HS-5 (cell line): ENCODE results near the gene PIEZO2.
"Not testable (repeated sequence)": the region's sequence is repeated elsewhere in the genome, so short reads cannot be mapped to it uniquely, and the experiment has no call there.

Experiments used
- DNase-seq: peaks from one replicate; pipeline ENCODE4 v3.0.0-alpha.2; 2012; ENCODE audit warnings: low read depth

The PIEZO2 gene

DNA sequence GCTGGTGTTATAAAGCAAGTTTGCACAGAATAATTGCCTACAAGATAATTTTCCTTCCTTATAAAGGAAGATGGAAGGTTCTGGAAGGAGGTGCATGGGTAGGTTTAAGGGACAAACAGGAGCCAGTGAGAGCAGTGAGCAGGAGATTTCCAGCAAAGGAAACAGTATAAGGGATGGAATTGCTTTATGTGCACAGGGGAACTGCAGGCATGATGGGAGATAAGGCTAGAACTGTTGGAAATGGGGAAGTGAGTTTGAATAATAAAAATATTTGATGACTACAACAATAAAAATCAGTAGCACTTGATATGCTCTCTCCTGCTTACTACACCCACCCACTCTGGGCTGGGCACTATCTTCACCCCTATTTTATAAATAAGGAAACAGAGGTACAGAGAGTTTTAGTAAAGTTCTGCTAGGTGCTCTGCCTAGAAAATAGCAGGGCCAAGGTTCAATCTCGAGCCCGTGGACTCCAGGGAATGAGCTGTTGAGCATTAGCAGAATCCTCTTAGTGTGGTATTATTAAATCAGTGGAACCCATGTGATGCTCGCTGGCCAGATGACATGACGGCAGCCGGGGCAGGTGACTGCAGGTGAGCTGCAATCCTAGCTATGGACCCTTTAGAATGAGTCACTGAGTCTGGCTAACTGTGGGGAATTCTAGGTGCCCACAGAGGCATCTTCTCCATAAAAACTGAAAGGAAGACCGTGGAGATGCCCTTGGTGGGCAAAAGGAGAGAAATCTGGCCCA is 302.5 kb downstream of the PIEZO2 start:
- DNase-seq: no peak

DNA sequence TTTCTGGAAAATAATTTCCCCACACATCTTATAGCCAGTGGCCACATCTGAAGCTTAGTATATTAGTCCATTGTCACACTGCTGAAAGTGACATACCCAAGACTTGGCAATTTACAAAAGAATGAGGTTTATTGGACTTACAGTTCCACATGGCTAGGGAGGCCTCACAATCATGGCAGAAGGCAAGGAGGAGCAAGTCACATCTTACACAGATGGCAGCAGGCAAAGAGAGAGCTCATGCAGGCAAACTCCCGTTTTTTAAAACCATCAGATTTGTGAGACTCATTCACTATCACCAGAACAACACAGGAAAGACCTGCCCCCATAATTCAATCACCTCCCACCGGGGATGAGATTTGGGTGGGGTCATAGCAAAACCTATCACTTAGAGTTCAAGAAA is 303.3 kb downstream of the PIEZO2 start:
- DNase-seq: not testable (repeated sequence)

DNA sequence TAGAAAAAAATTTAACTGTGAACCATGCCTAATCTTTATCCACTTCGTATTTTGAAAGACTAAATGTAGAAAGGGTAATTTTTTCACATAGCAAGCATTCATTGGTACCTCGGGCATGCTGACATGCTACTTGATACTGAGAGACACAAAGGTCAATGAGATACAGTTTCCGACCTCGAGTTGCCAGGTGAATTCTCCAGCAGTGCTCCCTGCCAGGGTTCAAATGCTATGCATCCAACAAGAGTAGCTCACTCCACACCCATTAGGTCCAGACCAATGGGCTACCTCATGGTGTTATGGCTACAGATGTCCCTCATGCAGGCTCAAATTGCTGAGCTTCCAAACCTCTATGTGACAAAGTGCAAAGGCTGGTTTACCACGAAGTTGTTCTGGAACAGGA is 305.8 kb downstream of the PIEZO2 start:
- no peak for DNase-seq

DNA sequence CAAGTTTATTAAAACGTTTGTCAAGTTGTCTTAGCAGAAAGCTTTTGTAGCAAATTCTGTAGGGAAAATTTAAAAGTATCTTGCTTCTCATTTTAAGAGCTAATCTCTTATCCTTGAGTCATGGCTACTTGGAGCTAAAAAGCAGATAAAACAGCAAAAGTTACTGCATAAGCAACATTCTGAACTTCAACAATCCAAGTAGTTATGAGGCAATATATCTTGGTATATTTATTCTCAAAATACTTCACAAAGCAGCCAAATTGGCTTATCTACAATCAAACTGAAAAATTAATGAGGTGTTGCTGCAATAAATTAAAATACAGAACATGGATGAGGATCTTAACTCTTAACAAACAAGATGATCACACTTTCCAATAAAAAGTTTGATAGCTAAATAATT is 306.5 kb downstream of the PIEZO2 start:
- DNase-seq: no peak

DNA sequence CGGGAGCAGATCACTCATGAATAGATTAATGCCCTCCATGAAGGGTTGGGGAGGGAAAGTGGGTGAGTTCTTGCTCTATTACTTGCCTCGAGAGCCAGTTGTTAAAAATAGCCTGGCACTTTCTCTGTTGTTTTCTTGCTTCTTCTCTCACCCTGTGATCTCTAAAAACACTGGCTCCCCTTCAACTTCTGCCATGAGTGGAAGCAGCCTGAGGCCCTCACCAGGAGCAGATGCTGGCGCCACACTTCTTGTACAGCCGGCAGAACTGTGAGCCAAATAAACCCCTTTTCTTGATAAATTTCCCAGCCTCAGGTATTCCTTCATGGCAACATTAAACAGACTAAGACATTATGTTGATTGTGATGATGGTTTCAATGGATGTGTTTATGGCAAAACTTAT is 307.0 kb downstream of the PIEZO2 start:
- no peak for DNase-seq

DNA sequence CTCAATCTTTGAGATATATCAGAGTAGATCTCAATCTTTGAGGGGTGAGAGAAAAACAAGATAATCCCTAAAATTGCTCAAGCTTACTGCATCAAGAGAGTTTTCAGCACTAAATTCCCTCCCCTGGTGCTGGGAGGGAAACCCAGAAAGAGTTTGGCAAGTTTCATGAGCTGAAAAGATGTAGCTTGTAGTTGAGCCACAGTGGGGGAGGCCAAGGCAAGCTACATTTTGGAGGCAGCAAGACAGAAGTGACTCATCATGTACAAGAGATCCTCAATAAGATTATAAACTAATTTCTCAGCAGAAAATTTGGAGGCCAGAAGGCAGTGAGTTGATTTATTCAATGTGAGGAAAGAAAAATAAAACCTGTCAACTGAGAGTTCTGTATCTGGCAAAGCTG is 308.2 kb downstream of the PIEZO2 start:
- DNase-seq: no peak

DNA sequence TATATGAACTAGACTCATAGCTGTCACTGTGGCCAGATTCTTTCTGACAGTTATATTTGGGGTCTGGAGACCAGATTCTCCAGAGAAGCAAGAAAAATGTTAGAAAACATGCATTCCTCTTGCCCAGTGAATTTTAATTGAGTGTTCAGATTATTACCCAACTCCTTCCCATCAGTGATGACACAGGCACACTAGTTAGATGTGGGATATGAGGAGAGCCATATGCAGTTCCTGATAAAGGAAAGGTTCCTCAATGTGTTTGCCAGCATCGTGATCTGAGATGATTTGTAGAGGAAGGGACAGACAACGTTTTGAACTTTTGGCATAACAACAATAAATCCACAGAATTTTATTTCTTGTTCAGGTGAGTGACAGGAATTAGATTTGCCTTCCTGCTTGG is 308.6 kb downstream of the PIEZO2 start:
- no peak for DNase-seq

DNA sequence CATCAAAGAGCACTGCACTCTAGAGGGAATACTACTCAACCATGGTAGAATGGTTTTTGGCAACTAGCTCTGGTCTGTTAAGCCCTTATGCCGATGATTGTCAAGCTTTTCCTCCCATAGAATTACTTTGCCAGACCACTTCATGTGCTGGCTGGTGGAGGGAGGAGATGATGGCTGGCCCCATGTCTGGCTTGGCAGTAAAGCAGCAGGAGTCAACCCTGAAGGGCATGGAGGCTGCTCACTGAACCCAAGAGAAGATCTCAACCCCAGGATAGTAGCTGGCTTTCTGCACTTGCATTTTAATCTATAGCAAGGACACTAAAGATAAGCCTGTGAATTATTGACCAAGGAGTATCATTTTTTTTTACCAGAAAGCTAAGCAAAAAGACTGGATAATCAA is 309.9 kb downstream of the PIEZO2 start:
- no peak for DNase-seq

DNA sequence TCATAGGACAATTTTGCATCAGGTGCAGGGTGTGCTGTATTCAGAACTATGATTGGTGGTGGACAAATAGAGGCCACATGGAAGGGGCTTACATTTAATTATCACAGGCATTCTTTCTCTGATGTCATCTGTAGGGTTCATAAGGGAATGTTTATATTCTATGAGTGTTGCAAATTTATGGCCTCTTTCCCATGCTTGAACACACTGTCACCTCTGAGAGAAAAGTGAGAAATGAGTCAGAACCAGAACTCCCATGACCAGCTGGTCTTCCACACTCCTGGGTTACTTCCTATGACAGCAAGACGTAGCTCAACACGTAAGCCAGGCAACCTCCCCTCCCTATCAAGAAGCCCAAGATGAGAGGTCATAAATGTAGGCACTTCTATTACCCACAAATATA is 310.8 kb downstream of the PIEZO2 start:
- DNase-seq: no peak

DNA sequence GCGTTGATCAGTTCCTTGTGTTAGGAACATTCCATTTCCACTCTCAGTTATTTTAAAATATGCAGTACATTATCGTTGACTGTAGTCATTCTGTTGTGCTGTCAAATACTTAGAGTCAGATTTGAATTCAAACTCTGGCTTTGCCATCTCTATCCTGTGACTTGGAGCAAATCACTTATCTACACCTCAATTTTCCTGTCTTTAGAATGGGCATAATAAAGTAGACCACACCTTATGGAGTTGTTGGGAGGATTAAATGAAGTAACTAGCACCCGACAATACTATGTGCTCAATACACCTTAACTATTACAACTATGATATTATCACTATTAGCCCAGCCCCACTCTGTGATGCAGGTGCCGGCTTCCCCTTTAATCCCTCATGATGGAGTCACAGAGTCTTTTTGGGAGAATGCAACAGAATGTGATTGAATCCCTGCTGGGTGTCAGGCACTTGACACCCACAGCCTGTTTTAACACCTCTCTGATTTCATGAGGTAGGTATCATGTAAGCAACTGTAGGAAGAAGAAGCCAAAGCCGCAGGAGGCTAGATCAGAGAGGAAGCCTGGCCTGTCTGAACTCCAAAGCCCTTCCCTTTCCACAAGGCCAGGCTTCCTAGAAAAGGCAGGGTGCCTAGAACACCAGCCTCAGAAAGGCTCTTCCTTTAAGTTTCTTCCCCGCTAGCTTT is 315.1 kb downstream of the PIEZO2 start:
- no peak for DNase-seq

DNA sequence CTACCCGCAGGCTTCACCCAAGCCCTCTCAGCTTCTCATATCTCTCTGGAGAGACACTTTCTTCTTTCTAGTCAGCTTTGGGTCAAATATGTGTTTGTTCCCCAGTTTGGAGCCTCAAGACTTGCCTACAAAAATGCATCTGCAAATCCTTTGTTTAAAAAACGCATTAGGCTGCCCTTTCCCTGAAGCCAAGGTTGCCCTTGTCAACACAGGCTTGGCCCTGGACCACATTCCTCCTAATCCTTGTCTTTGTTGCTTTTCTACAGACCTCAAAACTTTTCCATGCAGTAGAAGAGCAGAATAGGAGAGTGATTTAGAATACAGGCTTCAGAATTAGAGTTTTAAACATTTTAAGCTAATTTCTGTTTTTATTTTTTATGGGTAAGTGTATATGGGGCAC is 315.7 kb downstream of the PIEZO2 start:
- DNase-seq: no peak

DNA sequence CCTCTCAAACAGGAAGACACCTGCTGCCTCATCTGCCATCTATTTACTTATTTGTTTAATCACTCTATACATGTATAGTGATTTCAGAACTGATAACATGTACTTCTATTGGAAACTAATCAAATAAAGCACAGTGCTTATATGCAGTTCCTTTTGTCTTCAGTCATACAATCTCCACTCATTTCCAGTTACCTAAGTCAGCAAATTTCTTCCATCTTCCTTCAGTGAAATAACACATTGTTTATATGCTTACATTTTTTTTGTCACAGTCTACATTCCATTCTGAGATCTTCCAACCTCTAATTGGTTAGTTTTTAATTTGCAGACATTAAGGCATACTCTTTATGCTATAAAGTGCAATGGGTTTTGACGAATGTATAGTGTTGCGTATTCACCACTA is 323.0 kb downstream of the PIEZO2 start:
- DNase-seq: no peak

DNA sequence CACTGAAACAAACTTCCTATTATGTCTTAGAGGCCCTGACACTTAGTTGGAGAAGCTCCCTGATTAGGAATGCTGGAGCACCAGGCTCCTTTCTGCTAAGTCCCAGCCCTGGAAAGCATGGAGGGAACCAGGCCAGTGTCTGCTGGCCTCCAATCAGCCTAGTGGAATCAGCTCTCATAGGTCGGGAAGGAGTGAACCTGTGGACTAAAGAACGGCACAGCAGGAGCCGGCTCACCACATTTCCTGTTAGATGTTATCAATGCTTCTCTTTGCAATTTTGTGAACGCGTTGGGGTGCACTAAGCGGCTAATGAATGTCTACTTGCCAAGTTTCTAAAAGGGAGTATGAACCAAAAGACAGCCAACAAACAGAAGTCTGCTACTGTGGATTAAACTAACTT is 326.9 kb downstream of the PIEZO2 start:
- DNase-seq: no peak

DNA sequence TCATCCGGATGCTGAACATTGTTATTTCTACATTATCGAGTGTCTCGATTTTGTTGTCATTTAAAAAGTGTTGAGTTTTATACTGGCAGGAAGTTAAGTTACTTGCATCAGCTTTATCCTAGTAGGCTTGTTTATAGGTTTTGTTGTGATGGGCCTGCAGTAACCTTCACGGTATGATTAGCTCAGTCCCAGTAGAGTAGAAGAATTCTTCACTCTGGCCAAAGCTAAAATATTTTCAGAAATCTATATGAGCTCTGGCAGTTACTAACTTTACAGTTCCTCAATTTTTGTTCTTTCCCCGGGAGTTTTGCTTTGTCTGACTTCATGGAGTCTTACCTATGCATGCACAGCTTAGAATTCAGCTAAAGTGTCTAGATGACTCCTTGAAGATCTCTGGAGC is 328.7 kb downstream of the PIEZO2 start:
- DNase-seq: no peak

DNA sequence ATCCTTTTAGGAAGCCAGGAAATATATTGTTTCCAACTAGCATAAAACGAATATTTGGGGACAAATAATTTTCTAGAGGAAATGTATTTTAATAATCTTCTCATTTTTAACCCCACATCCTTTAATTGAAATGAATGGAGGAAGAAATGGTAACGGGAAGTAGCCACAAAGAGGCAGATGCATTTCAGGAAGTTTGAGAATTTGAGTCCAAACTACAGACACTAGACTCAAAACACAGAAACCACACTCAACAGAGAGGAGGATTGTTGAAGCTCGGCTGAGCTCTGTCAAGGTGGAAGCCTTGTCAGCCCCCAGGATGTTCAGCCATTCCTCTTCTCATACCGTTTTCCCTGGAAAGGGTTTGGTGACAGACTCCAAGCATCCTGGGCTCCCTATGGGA is 335.0 kb downstream of the PIEZO2 start:
- DNase-seq: no peak

DNA sequence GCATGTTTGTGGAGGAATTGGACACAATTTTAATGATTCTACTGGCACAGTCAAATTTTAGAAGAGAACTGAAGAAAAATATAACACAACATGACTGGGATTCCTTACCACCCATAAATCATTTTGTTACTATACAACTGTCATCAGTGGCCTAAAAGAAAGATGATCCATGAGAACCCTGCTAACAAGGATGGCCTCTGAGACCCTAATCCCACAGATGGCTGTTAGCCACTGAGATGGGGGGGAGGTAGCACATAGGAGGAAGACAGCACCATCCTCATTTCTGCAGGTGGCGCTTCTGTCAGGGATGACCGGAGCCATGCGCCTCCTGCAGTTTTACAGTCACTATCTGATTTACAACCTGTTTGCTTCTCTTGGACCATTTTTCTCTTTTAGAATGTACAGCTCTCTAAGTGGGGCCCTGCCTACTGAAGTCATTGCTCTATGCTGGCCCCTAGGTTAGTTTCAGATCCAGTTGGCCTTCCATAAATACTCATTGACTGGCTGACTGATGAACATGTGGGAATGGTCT is 343.7 kb downstream of the PIEZO2 start:
- no peak for DNase-seq

DNA sequence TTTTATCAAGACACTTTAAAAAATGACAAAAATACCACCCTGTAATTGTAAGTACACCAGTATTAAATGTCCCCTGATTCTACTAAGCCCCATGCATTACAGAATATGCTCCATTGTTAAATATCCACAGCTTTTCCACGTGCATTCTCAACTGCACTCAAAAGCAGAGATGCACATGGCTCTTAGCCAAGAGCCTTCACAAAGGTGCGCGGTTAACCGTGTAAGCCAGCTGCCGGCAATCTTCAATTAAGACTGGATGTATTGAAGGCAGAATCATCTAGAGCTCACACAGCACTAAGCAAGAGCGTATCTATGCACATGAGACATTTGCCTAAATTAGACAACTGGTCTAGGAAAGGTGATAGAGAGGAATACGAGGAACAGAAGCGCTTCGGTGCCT is 345.2 kb downstream of the PIEZO2 start:
- no peak for DNase-seq

DNA sequence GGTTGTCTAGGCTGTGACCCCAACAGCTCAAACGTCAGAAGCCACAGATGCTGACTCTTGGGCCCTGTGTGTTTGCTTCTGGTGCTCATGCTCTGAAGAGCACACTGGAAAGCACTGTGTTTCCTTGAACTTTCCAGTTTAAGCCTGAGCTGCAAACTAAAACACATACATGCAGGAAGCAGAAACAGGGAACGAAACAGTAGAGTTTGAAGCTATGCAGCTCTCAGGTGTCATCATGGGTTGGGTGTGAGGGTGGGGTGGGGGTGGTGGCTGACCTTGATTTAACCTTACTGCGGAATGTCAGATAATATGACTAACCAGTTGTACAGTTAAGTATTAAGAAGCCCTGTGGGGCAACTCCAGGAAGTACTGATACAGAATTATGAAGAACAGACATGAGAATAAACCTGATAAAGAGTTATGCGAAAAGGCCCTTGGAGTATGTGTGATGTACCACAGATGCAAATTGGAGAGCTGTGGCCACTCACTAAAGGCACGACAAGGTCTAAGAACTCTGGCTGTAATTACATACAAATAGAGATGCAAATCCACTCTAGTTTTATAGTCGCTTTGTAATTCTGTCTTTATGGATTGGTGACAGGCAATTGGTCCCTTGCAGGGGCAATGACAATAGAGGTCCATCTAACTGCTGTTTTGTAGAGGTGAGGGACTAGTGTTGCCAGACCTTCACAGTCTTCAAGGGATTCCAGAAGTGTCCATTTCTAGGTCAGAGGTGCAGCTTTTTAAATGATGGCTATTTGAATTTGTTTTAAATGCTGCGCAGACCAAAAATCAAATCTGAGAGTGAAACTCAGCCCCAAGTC is 350.4 kb downstream of the PIEZO2 start:
- DNase-seq: no peak

DNA sequence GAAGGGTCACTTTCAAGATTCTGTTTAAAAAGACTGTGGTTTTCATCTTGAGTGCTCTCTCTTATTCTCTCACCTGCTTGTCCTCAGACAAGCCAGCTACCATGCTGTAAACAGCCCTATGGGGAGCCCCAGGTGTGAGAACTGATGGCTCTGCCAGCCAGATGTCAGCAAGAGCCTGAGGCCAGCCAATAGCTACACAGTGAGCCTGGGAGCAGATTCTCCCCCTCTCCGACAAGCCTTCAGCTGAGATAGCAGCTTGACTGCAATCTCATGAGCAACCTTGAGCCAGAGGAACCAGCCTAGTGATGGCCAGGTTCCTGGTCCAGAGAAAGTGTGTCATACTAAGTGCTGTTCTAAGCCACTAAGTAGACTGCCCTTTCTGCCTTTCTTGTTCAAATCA is 351.5 kb downstream of the PIEZO2 start:
- no peak for DNase-seq

DNA sequence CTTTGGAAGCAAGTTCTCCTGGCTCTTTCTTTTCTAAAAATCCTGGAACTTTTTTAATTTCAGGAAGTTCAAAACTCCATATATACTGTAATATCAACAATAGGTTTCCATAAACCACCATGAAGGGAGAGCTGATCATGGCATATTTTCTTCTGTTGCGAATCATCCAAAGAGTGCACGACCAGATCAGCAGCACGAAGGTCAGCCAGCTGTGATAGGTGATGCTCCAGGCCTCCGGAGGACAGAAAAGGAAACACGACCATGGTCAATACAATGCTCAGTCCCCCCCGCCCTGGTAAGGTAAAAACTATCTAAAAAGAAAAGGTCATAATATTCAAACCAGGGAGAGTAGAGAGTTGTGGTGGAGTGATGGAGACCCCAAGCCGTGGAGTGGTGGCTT is 354.6 kb downstream of the PIEZO2 start:
- no peak for DNase-seq

DNA sequence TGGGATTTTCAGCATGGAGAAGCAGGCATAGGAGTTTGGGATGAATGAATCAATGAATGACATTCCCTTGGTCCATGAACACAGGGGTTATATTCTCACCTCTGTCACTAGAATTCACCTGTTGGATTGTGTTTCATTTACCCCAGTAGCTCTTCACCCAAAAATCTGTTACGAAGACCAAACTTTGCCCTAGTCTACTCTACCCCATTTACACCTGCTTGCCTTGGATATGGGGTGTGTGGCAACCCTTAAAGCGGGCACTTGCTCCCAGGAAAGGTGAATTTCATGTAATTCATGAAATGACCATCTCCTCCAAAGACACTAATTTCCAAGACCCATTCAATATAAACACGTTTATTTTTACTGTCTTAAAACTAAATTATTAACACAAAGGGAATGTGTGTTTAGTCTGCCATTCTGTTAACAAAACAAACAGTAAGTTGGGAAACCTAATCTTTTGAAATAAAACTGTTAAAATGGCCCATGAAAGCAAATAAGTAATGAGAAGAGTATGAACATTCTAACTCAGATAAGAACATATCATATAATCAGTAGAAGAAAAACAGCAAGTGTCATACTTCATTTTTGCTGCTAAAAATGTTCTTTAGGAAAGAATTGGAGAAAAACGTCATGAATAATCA is 355.5 kb downstream of the PIEZO2 start:
- no peak for DNase-seq

DNA sequence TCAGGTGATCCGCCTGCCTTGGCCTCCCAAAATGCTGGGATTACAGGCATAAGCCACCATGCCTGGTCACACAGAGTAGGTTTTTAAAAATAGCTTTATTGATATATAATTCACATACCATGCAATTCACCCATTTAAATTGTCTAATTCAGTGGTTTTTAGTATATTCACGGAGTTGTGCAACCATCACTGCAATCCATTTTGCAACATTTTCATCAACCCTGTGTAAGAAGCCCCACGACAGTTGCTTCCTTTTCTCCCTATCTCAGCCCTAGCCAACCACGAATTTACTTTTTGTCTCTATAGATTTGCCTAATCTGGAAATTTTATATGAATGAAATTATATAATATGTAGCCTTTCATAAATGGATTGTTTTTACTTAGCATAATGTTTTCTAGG is 357.2 kb downstream of the PIEZO2 start:
- no peak for DNase-seq
